Hindlimb muscle (tissue), 1 donor: ENCODE measurements around the gene PPM1F. TPM values are rescaled to one million over a fixed set of nuclear protein-coding genes. Genes with fewer than 3 reads are reported as not detected.
"Not testable (repeated sequence)": the region's sequence is repeated elsewhere in the genome, so short reads cannot be mapped to it uniquely, and the experiment has no call there.

Experiments
- DNase-seq: peaks from one replicate; pipeline ENCODE4 v3.0.0-alpha.2; 2013
- polyA plus RNA-seq: library from polyadenylated mRNA; unstranded; fragments of 120-200 nt; gene quantifications from one replicate; pipeline ENCODE4 v1.2.1, GENCODE V29; 2013; ENCODE audit not compliant: insufficient read length

The PPM1F gene
- polyA plus RNA-seq, 1 donor, result 52.5 TPM

- no peak for DNase-seq
These were observed 32.9 kb downstream of the PPM1F start for GRCh38 chr22:21919526-21920307.

GRCh38 chr22:21918466-21919185 lies 34.0 kb downstream of the PPM1F start:
- DNase-seq, result no peak

- no peak for DNase-seq
These were observed 34.7 kb downstream of the PPM1F start for GRCh38 chr22:21917959-21918261.

GRCh38 chr22:21917181-21917958 lies 35.3 kb downstream of the PPM1F start:
- no peak for DNase-seq

- DNase-seq, result no peak
These were observed 36.2 kb downstream of the PPM1F start for GRCh38 chr22:21916309-21916918.

- DNase-seq, result no peak
These were observed 36.9 kb downstream of the PPM1F start for GRCh38 chr22:21915624-21916308.

- not testable (repeated sequence) for DNase-seq
These were observed 38.5 kb downstream of the PPM1F start for GRCh38 chr22:21914033-21914642.

GRCh38 chr22:21910367-21910766 lies 42.3 kb downstream of the PPM1F start:
- DNase-seq, result not testable (repeated sequence)

GRCh38 chr22:21909871-21910270 lies 42.8 kb downstream of the PPM1F start:
- DNase-seq, result no peak

GRCh38 chr22:21907638-21908522 lies 44.8 kb downstream of the PPM1F start:
- no peak for DNase-seq

- DNase-seq, result not testable (repeated sequence)
These were observed 47.4 kb downstream of the PPM1F start for GRCh38 chr22:21905234-21905633.

- DNase-seq, result no peak
These were observed 48.3 kb downstream of the PPM1F start for GRCh38 chr22:21904250-21904789.

GRCh38 chr22:21903283-21903682 lies 49.4 kb downstream of the PPM1F start:
- no peak for DNase-seq

GRCh38 chr22:21902296-21903087 lies 50.2 kb downstream of the PPM1F start:
- DNase-seq, result no peak

GRCh38 chr22:21898354-21898896 lies 54.2 kb downstream of the PPM1F start:
- no peak for DNase-seq

GRCh38 chr22:21896951-21897513 lies 55.6 kb downstream of the PPM1F start:
- no peak for DNase-seq

GRCh38 chr22:21896275-21896674 lies 56.4 kb downstream of the PPM1F start:
- not testable (repeated sequence) for DNase-seq

- no peak for DNase-seq
These were observed 57.8 kb downstream of the PPM1F start for GRCh38 chr22:21894799-21895198.
